ENCODE measurements around the gene MAP3K12.
"Not testable (repeated sequence)": the region's sequence is repeated elsewhere in the genome, so short reads cannot be mapped to it uniquely, and the experiment has no call there.

The MAP3K12 gene

GRCh38 chr12:53444593-53445325 lies 54.5 kb downstream of the MAP3K12 start:
- not testable (repeated sequence) for DNase-seq (ENCODE audit: low read depth in 1 of 2, low spot score in 1 of 2); H3K27ac ChIP-seq (replicated peaks)

GRCh38 chr12:53443955-53444354 lies 55.3 kb downstream of the MAP3K12 start:
- no peak overlapping the region for H3K4me3 ChIP-seq (replicated peaks; ENCODE audit: insufficient read depth, low read length)
- H3K27me3 ChIP-seq (ENCODE audit: insufficient read depth, poor library complexity, severe bottlenecking), result no peaks in the 10 kb centered on the region
- no peak overlapping the region for H3K27ac ChIP-seq (replicated peaks)
- TF ChIP-seq REST (IDR thresholded peaks at IDR 0.05; ENCODE audit: insufficient replicate concordance, low read depth) (no peak), CTCF (IDR thresholded peaks at IDR 0.05; ENCODE audit: insufficient read depth, low read length) (no peak), GABPA (IDR thresholded peaks at IDR 0.05; ENCODE audit: low read depth) (no peak), SPI1 (IDR thresholded peaks at IDR 0.05; ENCODE audit: borderline replicate concordance, low read depth) (no peak), POLR2AphosphoS5 (IDR thresholded peaks at IDR 0.05; ENCODE audit: low read depth) (no peak)
- no peak for DNase-seq (ENCODE audit: low read depth in 1 of 2, low spot score in 1 of 2)

More at GRCh38 chr12:53444593-53445325, 54.5 kb downstream of the MAP3K12 start:
- H3K4me3 ChIP-seq (replicated peaks; ENCODE audit: insufficient read depth, low read length); H3K27me3 ChIP-seq (ENCODE audit: insufficient read depth, poor library complexity, severe bottlenecking): not testable (repeated sequence)

GRCh38 chr12:53441040-53441833 lies 58.0 kb downstream of the MAP3K12 start, which contains the start of gene PRR13:
Gene PRR13 (plus strand): TSS chr12:53441734. CDS start chr12:53442715, 981 bp downstream.
- Histone ChIP-seq H3K27ac (replicated peaks) (peak within 1 kb of the TSS; percentile 88), H3K4me3 (replicated peaks; ENCODE audit: insufficient read depth, low read length) (peak within 1 kb of the TSS; percentile 80), H3K27me3 (ENCODE audit: insufficient read depth, poor library complexity, severe bottlenecking) (no peaks in the 10 kb centered on the region)
- peak; percentile 95 to 100 for DNase-seq (ENCODE audit: low read depth in 1 of 2, low spot score in 1 of 2)
- TF ChIP-seq CTCF (IDR thresholded peaks at IDR 0.05; ENCODE audit: insufficient read depth, low read length) (no peak), REST (IDR thresholded peaks at IDR 0.05; ENCODE audit: insufficient replicate concordance, low read depth) (peak; percentile 40), POLR2AphosphoS5 (IDR thresholded peaks at IDR 0.05; ENCODE audit: low read depth) (peak; percentile 86)

- not testable (repeated sequence) for H3K27ac ChIP-seq (replicated peaks); DNase-seq (ENCODE audit: low read depth in 1 of 2, low spot score in 1 of 2); H3K27me3 ChIP-seq (ENCODE audit: insufficient read depth, poor library complexity, severe bottlenecking); H3K4me3 ChIP-seq (replicated peaks; ENCODE audit: insufficient read depth, low read length)
Observed at GRCh38 chr12:53439582-53439981, 59.7 kb downstream of the MAP3K12 start.

GRCh38 chr12:53435326-53435725 lies 63.9 kb downstream of the MAP3K12 start:
- not testable (repeated sequence) for DNase-seq (ENCODE audit: low read depth in 1 of 2, low spot score in 1 of 2); H3K27me3 ChIP-seq (ENCODE audit: insufficient read depth, poor library complexity, severe bottlenecking); H3K4me3 ChIP-seq (replicated peaks; ENCODE audit: insufficient read depth, low read length); H3K27ac ChIP-seq (replicated peaks)
